ENCODE data around the gene SH2B3. TPM values are rescaled to one million over a fixed set of nuclear protein-coding genes. Genes with fewer than 3 reads are reported as not detected.
A peak's percentile ranks its signal among the peaks of the same experiment; 100 is the strongest.

Gene SH2B3
- total RNA-seq, 3 donors from 2014 or later (not counting 1 experiment from before 2014, with no cell fraction given): 68.1 to 81.3 (median 68.4) TPM

- 54% methylated on average over 6 of the region's 6 CpGs for WGBS (ENCODE audit: insufficient coverage)
- TF ChIP-seq CTCF (IDR thresholded peaks at IDR 0.05): no peak
- no peaks in the 10 kb centered on the region for H3K9me3 ChIP-seq (ENCODE audit: control insufficient read depth, insufficient read depth, low read length)
- ATAC-seq (no peak), DNase-seq (no peak)
- peak overlapping the region; percentile 92 for H3K27ac ChIP-seq (ENCODE audit: low read length)
- H3K4me3 ChIP-seq (ENCODE audit: low read length): no peak overlapping the region
- H3K27me3 ChIP-seq (ENCODE audit: control insufficient read depth, insufficient read depth, low read length): no peaks in the 10 kb centered on the region
- H3K27me3 Mint-ChIP-seq (ENCODE audit: low read depth in 2 of 2): no peaks in the 10 kb centered on the region
- no peaks in the 10 kb centered on the region for H3K9me3 Mint-ChIP-seq
- H3K36me3 ChIP-seq (ENCODE audit: control insufficient read depth, insufficient read depth, low read length): peaks cover 45% of the 10 kb centered on the region
- H3K36me3 Mint-ChIP-seq: peaks cover 7% of the 10 kb centered on the region
- H3K4me3 Mint-ChIP-seq: peak overlapping the region; percentile 80
- intact Hi-C loops (cut with micrococcal nuclease): no loop called here
- H3K4me1 Mint-ChIP-seq: peaks cover 81 to 84% of the 10 kb centered on the region in 2 donors
- H3K27ac Mint-ChIP-seq: peak overlapping the region; percentile 96 to 100
- H3K4me1 ChIP-seq (ENCODE audit: control insufficient read depth, insufficient read depth, low read length): peaks cover 62% of the 10 kb centered on the region
Measured at GRCh38 chr12:111445726-111446581, 40.2 kb downstream of the SH2B3 start.

GRCh38 chr12:111446631-111447570, 41.2 kb downstream of the SH2B3 start:
- H3K27ac Mint-ChIP-seq: peak overlapping the region; percentile 96 to 100
- no peaks in the 10 kb centered on the region for H3K27me3 ChIP-seq (ENCODE audit: control insufficient read depth, insufficient read depth, low read length)
- no peak overlapping the region for H3K4me3 ChIP-seq (ENCODE audit: low read length)
- H3K9me3 Mint-ChIP-seq: no peaks in the 10 kb centered on the region
- peaks cover 58% of the 10 kb centered on the region for H3K4me1 ChIP-seq (ENCODE audit: control insufficient read depth, insufficient read depth, low read length)
- peaks cover 82 to 83% of the 10 kb centered on the region in 2 donors for H3K4me1 Mint-ChIP-seq
- intact Hi-C loops (cut with micrococcal nuclease): no loop called here
- H3K9me3 ChIP-seq (ENCODE audit: control insufficient read depth, insufficient read depth, low read length): no peaks in the 10 kb centered on the region
- ATAC-seq (no peak), DNase-seq (no peak)
- peak overlapping the region; percentile 80 for H3K4me3 Mint-ChIP-seq
- no peak for TF ChIP-seq CTCF (IDR thresholded peaks at IDR 0.05)
- peaks cover 49% of the 10 kb centered on the region for H3K36me3 ChIP-seq (ENCODE audit: control insufficient read depth, insufficient read depth, low read length)
- peaks cover 7% of the 10 kb centered on the region for H3K36me3 Mint-ChIP-seq
- 95% methylated on average over 20 of the region's 20 CpGs for WGBS (ENCODE audit: insufficient coverage)
- no peaks in the 10 kb centered on the region for H3K27me3 Mint-ChIP-seq (ENCODE audit: low read depth in 2 of 2)
- H3K27ac ChIP-seq (ENCODE audit: low read length): no peak overlapping the region

- peak overlapping the region; percentile 17 for H3K4me3 Mint-ChIP-seq
- DNase-seq (no peak), ATAC-seq (no peak)
- no peaks in the 10 kb centered on the region for H3K9me3 Mint-ChIP-seq
- H3K4me1 Mint-ChIP-seq: peaks cover 76 to 77% of the 10 kb centered on the region in 2 donors
- Histone ChIP-seq H3K27me3 (ENCODE audit: control insufficient read depth, insufficient read depth, low read length) (no peaks in the 10 kb centered on the region), H3K36me3 (ENCODE audit: control insufficient read depth, insufficient read depth, low read length) (peaks cover 47% of the 10 kb centered on the region), H3K9me3 (ENCODE audit: control insufficient read depth, insufficient read depth, low read length) (no peaks in the 10 kb centered on the region), H3K27ac (ENCODE audit: low read length) (no peak overlapping the region), H3K4me3 (ENCODE audit: low read length) (no peak overlapping the region), H3K4me1 (ENCODE audit: control insufficient read depth, insufficient read depth, low read length) (peaks cover 50% of the 10 kb centered on the region)
- H3K27ac Mint-ChIP-seq: peak overlapping the region; percentile 70 to 79
- H3K27me3 Mint-ChIP-seq (ENCODE audit: low read depth in 2 of 2): no peaks in the 10 kb centered on the region
- intact Hi-C loops (cut with micrococcal nuclease): no loop called here
- H3K36me3 Mint-ChIP-seq: peaks cover 7% of the 10 kb centered on the region
- 94% methylated on average over 27 of the region's 28 CpGs for WGBS (ENCODE audit: insufficient coverage)
- no peak for TF ChIP-seq CTCF (IDR thresholded peaks at IDR 0.05)
Measured at GRCh38 chr12:111447571-111448265, 42.0 kb downstream of the SH2B3 start.

Data from natural killer cell (primary cell).